Mucosa of rectum (tissue), 2 donors: ENCODE data around the gene AK5.

Experiments used
- H3K27ac ChIP-seq, 2 donors: one replicate each; pipeline ENCODE4 v1.7.0; 2013; ENCODE audit warnings: inconsistent platforms in 2 of 2, low read depth in 2 of 2, low read length in 2 of 2
- H3K27me3 ChIP-seq, 2 donors: one replicate each; pipeline ENCODE4 v1.7.0; 2013; ENCODE audit warnings: low read length in 2 of 2; ENCODE audit not compliant: control insufficient read depth in 2 of 2, insufficient read depth in 2 of 2
- H3K36me3 ChIP-seq, 2 donors: one replicate each; pipeline ENCODE4 v1.7.0; 2013; ENCODE audit warnings: low read length in 2 of 2; ENCODE audit not compliant: control insufficient read depth in 2 of 2, insufficient read depth in 2 of 2
- H3K4me1 ChIP-seq, 2 donors: one replicate each; pipeline ENCODE4 v1.7.0; 2013; ENCODE audit warnings: low read length in 2 of 2, mild to moderate bottlenecking in 1 of 2; ENCODE audit not compliant: control insufficient read depth in 2 of 2, insufficient read depth in 2 of 2
- H3K4me3 ChIP-seq, 2 donors: one replicate each; pipeline ENCODE4 v1.7.0; 2013; ENCODE audit warnings: low read length in 2 of 2
- H3K9ac ChIP-seq, 2 donors: one replicate each; pipeline ENCODE4 v1.7.0; 2013; ENCODE audit warnings: low read length in 2 of 2, low read depth in 1 of 2, mild to moderate bottlenecking in 1 of 2
- H3K9me3 ChIP-seq, 2 donors: one replicate each; pipeline ENCODE4 v1.7.0; 2013; ENCODE audit warnings: low read length in 2 of 2; ENCODE audit not compliant: control insufficient read depth in 2 of 2
- donor health status: healthy.
- donor health status: Normal muscosa, but diverticular disease.

AK5 gene

DNA sequence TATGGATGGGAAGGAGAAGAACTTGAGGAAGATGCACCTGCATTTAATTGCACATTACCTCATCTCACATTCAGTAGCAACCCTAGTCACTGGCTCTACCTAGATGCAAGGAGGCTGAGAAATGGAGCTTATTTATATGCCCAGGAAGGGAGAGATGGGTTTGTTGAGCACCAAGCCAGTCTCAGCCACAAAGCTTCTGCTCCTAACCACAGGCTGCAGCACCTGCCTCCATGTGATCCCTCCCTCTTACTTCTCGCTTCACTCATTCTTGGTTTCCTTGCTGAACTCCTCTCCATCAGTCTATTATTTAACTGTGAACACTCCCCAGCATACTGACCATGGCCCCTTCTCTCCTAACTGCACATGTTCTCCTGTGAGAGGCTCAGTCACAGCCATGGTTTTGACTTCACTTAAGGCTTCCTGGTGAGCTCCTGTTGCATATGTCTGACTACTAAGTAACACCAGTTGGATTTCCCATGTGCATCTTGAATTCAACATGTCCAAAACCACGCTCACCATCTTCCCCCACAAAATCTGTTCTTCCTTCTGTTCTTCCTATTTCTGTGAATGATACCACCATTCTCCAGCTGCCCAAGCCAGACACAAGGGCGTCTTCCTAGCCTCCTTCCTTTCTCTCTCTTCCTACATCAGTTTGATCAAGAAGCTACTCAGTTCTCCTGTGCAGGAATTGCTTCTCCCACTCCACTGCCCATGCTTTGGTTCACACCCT, 139.8 kb downstream of the AK5 start:
- Histone ChIP-seq H3K9me3 (no peaks in the 10 kb centered on the region), H3K4me1 (no peaks in the 10 kb centered on the region), H3K27ac (no peak overlapping the region), H3K4me3 (no peak overlapping the region), H3K27me3 (no peaks in the 10 kb centered on the region), H3K36me3 (no peaks in the 10 kb centered on the region), H3K9ac (no peak overlapping the region)

DNA sequence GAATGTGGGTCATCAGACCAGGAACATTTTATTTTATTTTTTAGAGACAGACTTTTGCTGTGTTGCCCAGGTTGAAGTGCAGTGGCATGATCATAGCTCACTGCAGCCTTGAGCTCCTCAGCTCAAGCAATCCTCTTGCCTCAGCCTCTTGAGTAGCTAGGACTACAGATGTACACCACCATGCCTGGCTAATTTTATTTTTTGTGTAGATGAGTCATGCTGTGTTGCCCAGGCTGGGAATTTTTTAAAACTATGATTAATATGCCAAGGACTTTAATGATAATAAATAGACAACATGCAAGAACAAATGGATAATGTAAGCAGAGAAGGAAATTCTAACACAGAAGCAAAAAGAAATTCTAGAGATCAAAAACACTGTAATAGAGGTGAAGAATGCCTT, 142.4 kb downstream of the AK5 start:
- peaks cover 0 to 4% of the 10 kb centered on the region in 2 donors for H3K9me3 ChIP-seq
- no peak overlapping the region for H3K4me3 ChIP-seq
- H3K9ac ChIP-seq = no peak overlapping the region
- H3K27me3 ChIP-seq = no peaks in the 10 kb centered on the region
- H3K36me3 ChIP-seq = no peaks in the 10 kb centered on the region
- no peak overlapping the region for H3K27ac ChIP-seq
- no peaks in the 10 kb centered on the region for H3K4me1 ChIP-seq

DNA sequence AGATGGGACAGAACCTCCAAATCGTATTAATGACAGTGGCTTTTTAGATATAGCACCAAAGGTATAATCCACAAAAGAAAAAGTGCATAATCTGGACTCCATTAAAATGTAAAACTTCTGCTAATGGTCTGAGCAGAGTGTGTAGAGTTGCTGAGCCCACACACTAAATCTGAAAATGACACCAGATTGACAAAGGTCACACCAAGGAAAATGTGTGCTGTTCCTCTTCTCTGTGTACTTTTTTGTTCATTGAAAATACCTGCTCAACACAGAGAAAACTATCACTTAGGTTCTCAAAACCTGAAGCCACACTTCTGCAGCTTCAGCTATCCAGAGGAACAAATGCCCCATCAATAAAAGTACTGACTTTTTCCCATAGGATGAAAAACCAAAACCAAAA, 146.2 kb downstream of the AK5 start:
- H3K36me3 ChIP-seq = no peaks in the 10 kb centered on the region
- no peaks in the 10 kb centered on the region for H3K4me1 ChIP-seq
- no peaks in the 10 kb centered on the region for H3K27me3 ChIP-seq
- no peak overlapping the region for H3K4me3 ChIP-seq
- H3K27ac ChIP-seq = no peak overlapping the region
- peaks cover 0 to 4% of the 10 kb centered on the region in 2 donors for H3K9me3 ChIP-seq
- no peak overlapping the region for H3K9ac ChIP-seq

DNA sequence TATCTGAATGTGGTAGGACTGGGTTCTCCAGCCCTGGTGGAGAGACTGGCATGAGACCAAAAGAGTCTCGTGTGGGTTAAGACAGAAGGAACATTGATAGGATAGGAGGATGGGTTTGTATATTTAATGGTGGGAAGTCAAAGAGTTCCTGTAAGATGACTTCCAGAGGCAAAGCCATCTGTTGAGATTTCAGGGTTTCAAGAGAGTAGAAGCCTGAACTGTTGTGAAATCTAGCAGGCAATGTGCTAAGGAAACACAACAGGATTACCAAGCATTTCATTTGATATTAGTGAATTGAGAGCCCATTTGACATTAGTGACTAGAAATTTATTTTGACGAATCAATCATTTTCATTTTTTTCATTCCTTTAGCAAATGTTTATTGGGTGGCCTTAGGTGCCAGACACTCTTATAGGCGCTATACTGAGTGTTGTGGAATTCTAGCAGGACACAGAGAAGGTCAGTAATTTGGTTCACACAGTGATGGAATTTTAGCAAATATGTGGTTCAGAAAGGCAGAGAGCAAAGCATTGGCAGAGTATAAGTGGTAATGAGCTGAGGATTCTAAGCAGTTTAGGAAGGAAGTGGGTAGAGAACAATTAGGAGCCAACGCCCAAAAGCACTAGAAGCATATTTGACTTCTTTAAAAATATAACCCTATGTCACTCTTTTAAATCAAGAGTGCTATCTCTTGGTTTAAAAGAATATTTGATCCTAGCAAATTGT, 149.3 kb downstream of the AK5 start:
- no peaks in the 10 kb centered on the region for H3K36me3 ChIP-seq
- no peak overlapping the region for H3K27ac ChIP-seq
- H3K27me3 ChIP-seq = no peaks in the 10 kb centered on the region
- peaks cover 0 to 4% of the 10 kb centered on the region in 2 donors for H3K9me3 ChIP-seq
- H3K4me3 ChIP-seq = no peak overlapping the region
- H3K4me1 ChIP-seq = no peaks in the 10 kb centered on the region
- no peak overlapping the region for H3K9ac ChIP-seq

DNA sequence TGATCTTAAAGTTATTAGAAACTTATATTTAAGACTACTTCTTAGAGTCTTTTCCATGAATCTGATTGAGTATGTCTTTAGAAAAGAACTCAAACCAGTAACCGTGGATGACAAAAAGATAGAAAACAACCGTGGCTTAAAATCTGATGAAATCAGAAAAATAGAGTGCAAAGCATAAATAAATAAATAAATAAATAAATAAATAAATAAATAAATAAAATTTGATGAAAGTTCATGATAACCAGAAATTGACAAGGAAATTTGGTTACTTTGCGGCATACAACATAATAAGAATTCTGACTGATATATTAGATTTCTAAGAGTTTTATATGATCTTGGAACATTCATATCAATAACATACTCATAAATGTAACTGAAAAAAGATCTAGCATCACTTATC, 152.1 kb downstream of the AK5 start:
- no peak overlapping the region for H3K9ac ChIP-seq
- H3K36me3 ChIP-seq = no peaks in the 10 kb centered on the region
- H3K27me3 ChIP-seq = no peaks in the 10 kb centered on the region

DNA sequence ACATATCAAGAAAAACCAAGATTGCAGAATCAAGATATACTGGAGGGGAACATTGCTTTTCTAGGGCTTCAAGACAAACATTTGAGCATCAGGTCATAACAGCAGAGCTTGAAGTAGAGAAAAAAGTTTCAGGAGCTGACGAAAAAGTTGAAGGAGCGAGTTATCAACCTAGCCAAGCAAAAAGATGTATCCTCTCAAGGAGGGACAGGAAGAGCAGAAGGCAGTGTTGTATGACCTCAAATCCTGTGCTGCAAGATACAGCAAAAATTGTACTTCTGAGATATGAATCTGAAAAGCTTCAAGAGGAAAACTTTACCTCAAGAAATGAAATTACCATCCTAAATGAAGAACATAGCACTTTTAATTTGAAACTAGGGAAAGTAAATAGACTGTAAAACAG, 153.1 kb downstream of the AK5 start:
- Histone ChIP-seq H3K27me3 (no peaks in the 10 kb centered on the region), H3K27ac (no peak overlapping the region), H3K9ac (no peak overlapping the region), H3K9me3 (no peaks in the 10 kb centered on the region), H3K36me3 (no peaks in the 10 kb centered on the region), H3K4me1 (no peaks in the 10 kb centered on the region), H3K4me3 (no peak overlapping the region)

More for the DNA sequence above, 152.1 kb downstream of the AK5 start:
- Histone ChIP-seq H3K9me3 (no peaks in the 10 kb centered on the region), H3K4me3 (no peak overlapping the region), H3K4me1 (no peaks in the 10 kb centered on the region), H3K27ac (no peak overlapping the region)

DNA sequence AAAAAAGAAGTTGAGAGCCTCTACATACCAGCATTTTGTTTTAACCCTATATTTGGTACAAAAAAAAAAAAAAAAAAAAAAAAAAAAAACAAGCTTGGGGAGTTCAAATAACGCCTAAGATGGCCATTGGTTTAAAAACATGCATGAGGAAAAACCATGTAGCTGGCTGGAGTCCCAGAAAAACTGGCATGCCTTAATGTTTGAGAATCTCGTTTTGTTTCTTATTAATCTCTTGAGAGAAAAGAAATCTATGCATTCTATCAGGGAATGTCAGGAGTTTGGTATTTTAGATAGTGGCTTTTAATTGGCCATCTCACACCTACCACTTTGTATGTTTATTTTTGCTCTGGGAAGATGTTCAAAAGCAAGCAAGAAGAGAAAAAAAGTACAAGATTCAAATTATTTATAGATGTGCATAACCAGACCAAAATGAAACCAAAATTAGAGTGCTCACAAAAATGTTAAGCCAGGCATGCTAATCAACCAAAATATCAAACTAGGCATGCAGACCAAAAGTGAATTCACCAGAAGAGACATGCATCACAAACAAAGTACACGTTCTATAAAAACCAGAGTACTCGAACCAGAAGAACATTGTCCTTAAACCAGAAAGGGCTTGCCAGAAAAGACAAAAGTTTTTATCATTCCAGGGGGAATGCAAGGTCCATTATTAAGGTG, 156.6 kb downstream of the AK5 start:
- Histone ChIP-seq H3K9ac (no peak overlapping the region), H3K27me3 (no peaks in the 10 kb centered on the region), H3K36me3 (no peaks in the 10 kb centered on the region), H3K9me3 (no peaks in the 10 kb centered on the region), H3K27ac (no peak overlapping the region), H3K4me1 (no peaks in the 10 kb centered on the region), H3K4me3 (no peak overlapping the region)

DNA sequence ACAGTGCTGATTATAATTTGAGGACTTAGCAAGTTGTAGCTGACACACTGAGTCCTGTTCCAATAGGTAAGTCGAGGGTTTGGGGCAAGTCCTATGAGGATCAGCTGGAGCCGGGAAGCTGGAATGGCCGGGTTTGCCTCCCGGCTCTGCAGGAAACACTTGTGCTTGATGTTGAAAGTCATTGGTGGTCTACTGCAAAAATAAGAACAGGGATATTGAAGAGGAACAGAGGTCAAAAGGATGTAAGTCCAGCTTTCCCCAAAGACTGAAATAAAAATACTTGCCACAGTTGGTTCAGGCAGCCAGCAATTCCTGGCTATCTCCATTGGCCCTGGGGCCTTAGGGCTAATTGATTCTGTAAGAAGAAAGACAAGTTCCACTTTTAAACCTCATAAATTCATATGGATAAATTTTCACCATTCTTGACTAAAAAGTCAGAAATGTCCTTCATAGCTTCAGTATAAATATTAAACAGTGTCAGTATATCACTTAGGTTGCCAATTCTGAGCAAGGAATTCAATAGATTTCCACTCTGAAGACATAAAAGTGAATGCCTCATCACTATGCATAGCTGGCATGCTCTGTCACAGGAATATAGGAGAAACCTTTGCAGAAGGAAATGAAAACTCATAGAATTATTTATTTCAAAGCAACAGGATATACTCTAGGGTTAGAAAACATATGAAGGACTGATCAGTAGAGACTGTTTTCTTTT, 165.2 kb downstream of the AK5 start:
- Histone ChIP-seq H3K4me1 (peaks cover 0 to 11% of the 10 kb centered on the region in 2 donors), H3K27ac (no peak overlapping the region), H3K4me3 (no peak overlapping the region)

DNA sequence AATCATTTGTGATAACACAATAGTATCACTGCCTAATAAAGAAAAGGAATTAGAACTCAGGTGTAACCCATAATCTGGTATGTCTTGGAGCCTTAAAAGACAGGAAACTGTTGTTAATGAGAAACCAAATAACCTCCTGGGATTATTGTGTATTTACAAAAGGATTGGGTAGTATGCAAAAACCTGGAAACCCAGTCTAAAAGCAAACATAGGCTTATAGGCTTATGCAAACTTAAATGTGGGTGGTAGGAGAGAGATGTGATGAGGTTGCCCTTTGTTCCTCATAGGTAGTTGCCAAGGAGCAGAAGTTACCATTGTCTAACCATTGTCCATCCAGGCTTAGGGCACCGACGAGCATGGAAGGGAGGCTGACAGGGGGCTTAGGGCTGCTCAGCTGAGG, 165.8 kb downstream of the AK5 start:
- Histone ChIP-seq H3K9ac (no peak overlapping the region), H3K4me3 (no peak overlapping the region), H3K27ac (no peak overlapping the region), H3K9me3 (no peaks in the 10 kb centered on the region), H3K36me3 (no peaks in the 10 kb centered on the region), H3K27me3 (no peaks in the 10 kb centered on the region), H3K4me1 (peaks cover 0 to 11% of the 10 kb centered on the region in 2 donors)

More for the DNA sequence above, 165.2 kb downstream of the AK5 start:
- Histone ChIP-seq H3K36me3 (no peaks in the 10 kb centered on the region), H3K9me3 (no peaks in the 10 kb centered on the region), H3K9ac (no peak overlapping the region), H3K27me3 (no peaks in the 10 kb centered on the region)

DNA sequence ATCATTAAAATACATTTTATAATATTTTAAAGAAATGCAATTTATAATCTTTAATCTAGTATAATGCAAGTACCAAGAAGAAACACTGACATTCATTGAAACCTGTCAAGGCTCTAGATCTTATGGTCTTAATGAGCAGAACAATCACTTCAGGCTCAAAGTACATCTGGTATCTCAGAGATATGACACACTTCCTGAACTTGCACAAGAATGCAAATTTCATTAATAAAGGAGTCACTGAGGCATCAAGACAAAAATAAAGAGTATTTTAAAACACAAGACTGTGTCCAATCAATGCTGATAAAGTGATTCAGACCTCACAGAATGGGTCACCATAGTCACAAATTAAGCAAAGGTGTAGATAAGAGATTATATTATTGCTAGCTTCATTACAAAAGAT, 178.1 kb downstream of the AK5 start:
- no peaks in the 10 kb centered on the region for H3K4me1 ChIP-seq
- H3K27me3 ChIP-seq = no peaks in the 10 kb centered on the region
- no peak overlapping the region for H3K27ac ChIP-seq
- H3K9me3 ChIP-seq = no peaks in the 10 kb centered on the region
- no peak overlapping the region for H3K4me3 ChIP-seq
- H3K9ac ChIP-seq = no peak overlapping the region
- H3K36me3 ChIP-seq = no peaks in the 10 kb centered on the region
